HS-5 (cell line): ENCODE data around the gene NLRP10.
"Not testable (repeated sequence)": the region's sequence is repeated elsewhere in the genome, so short reads cannot be mapped to it uniquely, and the experiment has no call there.

Experiments used
- DNase-seq: peaks from one replicate; pipeline ENCODE4 v3.0.0-alpha.2; 2012; ENCODE audit warnings: low read depth

The NLRP10 gene, protein sequence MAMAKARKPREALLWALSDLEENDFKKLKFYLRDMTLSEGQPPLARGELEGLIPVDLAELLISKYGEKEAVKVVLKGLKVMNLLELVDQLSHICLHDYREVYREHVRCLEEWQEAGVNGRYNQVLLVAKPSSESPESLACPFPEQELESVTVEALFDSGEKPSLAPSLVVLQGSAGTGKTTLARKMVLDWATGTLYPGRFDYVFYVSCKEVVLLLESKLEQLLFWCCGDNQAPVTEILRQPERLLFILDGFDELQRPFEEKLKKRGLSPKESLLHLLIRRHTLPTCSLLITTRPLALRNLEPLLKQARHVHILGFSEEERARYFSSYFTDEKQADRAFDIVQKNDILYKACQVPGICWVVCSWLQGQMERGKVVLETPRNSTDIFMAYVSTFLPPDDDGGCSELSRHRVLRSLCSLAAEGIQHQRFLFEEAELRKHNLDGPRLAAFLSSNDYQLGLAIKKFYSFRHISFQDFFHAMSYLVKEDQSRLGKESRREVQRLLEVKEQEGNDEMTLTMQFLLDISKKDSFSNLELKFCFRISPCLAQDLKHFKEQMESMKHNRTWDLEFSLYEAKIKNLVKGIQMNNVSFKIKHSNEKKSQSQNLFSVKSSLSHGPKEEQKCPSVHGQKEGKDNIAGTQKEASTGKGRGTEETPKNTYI

DNA sequence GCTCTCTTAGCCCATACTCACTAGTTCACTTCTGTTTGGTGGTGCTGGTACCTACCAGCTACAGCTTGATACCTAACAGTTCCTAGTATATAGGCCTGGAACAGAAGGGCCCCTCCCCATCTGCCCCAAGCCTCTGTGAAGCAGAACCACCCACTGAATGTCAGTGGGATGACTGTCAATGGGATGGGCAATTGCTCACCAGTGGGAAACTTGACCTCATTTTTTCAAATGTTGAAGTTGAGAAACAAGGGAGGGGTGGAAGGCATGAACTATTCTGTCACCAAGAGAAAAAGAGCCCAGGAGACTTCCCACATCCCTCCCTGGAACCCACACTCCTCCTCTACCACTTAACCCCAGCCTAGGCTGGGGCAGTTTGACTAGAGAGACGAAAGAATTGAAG, at the start of gene NLRP10:
NLRP10 (minus strand) TSS at position 62 of the 400 bp plus-strand sequence. CDS start 1,952 bp downstream, outside the sequence.
- peak; percentile 80 for DNase-seq

DNA sequence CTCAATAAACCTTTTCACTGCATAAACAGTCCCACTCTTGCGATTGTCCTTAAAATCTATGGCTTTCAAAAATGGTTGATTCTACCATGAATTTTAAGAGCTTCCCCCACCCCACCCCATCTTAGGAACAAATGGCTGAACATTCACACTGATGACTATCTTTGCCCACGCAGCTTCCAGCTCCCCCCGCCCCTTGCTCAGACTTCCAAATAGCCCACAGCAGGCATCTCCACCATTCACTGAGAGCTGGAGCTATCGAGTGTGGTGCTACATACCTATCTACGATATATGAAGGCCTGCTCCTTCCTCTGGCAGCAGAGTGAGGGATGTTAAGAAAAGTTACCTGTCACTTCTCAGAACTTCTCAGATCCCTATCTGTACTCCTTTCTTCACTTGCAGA, 48.6 kb upstream of the NLRP10 start:
- DNase-seq, result no peak

DNA sequence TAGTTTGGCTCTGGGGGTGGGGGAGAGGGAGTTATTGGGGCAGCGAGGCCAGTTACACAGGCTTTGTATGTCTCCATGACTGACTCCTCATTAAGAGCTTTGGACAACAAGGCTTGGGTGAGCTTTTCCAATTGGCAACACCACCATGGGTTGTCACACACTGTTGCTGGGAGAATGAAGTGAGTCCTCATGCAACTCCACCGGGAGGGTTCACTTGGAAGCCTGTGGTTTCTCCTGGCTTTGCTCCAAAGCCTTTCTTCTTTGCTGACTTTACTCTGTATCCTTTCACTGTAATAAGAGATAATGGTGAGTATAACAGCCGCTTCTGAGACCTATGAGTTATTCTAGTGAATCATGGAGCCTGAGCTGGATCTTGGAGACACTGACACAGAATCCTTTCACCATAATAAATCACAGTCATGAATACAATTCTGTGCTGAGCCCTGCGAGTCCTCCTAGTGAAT, 46.8 kb upstream of the NLRP10 start:
- DNase-seq, result peak; percentile 92

DNA sequence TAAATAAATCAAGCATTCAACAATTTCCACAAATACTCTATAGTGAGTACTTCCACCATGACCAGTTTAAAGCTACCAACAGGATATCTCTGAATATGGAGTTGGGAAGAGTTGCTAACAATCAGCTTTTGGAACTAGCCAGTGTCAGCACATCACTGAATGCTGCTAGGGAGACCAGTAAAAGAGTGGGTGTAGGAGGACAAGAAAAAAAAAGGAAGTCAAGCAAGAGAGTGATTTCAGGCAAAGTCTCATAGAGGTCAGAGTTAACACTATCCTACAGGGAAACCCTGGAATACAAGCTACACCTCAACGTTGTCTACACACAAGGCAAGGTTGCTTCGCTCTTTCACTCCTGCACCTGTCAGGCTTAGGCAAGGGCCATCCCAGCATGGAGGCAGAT, 46.1 kb upstream of the NLRP10 start:
- DNase-seq, result no peak

DNA sequence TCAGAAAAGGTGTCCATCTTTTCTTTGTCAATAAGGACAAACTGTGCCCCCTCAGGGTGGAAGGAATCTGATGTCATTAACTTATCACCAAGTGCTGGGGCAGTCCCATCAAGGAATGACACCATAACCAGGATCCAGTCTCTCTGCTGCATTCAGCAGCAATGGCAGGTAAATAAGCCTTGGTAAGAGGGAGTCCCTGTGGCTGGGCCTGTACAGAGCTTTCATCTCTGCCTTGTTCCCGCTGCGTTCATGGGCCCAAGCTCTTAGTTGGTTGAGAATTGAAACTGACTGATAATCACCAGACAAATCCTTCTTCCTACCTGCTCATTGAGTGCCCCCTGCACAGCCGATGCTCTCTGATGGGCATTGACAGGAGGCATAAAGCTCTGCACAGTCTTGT, 44.6 kb upstream of the NLRP10 start:
- DNase-seq, result no peak

DNA sequence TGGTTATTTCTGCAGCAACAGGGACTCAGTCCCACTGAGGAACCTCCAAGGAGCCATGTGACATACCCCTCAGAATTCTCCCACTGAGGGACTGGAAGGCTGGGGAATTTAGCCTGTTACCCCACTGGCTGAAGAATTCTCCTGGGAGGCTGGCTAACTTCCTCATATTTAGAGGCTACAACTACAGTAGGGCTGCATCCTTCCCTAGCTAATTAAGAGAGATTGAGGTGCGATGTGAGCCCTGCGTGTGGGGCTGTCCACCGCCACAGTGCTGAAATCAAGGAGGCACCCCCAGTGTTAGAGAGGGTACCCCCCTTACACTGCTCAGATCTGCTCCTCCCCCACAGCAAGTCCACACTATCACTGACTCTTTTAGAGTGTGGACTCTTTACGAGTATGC, 43.0 kb upstream of the NLRP10 start:
- no peak for DNase-seq

DNA sequence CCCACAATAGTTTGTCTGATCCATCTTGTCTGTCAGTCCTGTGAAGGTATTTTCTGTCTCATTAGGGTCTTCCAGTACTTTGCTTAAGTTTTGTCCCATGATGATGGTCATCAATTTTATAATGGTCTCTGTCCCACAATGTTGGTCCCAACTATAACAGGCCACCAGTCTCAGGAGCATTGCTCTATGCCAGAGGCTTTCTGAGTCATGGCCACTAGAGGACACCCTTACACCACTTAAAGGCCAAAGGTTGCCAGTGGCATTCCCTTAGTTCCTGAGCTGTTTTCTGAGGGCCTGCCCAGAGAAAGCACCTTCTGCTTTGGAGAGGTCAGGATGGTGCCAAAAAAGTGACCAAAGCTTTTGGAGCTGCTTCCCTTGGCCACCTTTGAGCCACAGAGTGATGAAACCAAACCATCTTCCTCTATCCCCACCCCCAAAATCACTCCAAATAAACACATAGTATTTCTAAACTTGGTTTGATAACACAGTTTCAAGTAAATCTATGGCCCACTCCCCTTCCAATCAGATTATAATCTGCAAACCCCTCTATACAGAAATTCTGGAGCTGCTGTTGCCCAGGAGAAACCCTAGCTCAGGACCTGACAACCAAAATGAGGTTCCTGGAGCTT, 41.2 kb upstream of the NLRP10 start:
- peak; percentile 45 for DNase-seq

DNA sequence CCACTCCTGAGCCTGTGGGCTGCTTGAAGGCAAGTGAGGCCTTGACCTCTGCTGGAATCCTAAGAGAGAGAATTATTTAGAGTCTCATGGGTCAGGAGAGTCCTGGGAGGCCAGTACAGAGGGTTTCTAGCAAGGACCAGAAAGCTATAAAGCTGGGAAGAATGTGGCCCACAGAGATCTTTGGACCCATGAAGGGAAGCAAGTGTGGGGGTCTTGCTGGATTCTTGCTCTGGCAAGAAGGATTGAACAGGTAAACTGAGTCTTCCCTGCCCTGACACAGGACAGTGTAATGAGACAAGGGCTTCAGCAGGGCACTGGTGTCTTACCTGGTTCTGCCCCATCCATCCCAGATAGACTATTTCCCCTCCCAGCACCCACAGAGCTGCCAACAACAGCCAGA, 40.3 kb upstream of the NLRP10 start:
- DNase-seq, result no peak

DNA sequence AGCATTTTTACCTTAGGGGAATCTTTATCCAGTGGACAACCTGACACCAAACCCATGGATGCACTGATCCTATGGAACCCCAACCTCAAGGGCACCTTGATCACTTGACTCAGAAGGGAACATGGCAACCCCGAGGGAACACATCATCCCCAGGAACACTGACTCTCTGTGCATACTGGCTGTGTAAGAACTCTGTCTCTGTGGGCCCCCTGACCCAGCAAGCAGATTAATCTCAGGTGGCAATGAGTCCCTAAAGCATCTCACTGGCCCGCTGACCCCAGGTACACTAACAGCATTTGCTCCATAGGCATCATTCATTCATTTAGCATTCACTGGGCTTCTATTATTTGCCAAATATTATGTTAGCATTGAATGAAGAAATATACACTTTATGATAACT, 38.8 kb upstream of the NLRP10 start:
- no peak for DNase-seq

DNA sequence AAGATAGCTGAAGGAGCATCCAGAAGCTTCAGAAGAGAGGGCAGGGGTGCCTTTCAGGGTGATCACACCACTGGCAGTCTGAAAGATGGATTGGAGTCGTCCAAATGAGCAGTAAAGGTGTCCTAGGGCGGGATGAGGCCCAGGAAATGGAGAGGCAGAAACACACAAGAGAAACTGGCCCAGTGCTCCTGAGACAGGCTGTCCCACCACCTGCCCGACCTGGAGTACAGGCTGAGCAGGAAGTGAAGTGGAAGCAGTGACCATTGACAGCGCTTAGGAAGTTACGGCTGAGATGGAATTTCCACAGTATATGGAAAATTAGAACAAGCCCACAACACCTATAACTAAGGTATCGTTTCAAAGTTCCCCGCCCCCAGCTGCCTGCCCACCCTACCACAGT, 37.9 kb upstream of the NLRP10 start:
- no peak for DNase-seq

DNA sequence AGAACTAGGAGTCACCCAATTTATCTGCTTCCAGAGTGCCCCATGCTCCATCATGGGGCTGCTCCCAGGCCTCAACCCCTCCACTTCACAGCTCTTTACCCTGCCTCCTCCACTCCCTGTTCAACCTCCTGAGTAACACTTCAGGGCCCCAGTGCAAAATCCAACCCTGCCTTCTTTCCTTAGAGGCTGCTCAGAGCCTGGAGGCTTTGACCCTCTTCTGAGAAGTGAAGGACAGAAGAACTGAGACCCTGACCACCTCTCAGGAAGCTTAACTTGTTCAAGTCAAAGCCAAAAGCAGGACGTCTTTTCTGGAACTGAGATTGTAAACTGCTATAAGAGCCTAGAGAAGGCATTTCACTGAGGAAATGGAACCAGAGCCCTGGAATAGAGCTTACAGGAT, 37.4 kb upstream of the NLRP10 start:
- no peak for DNase-seq

DNA sequence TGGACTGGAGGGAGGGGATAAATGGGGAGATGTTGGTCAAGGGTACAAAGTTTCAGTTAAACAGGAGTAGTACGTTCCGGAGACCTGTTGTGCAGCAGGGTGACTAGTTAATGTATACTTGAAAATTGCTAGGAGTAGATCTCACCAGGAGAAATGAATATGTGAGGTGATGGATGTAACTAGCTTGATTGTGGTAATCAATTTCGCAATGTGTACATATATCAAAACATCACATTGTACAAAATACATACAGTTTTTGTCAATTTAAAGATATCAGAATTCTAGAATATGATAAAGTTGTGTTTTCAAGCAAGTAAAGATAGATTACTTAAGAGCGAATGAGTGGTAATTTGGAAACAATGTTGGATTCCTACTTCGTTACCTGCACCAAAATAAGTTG, 35.1 kb upstream of the NLRP10 start:
- no peak for DNase-seq

DNA sequence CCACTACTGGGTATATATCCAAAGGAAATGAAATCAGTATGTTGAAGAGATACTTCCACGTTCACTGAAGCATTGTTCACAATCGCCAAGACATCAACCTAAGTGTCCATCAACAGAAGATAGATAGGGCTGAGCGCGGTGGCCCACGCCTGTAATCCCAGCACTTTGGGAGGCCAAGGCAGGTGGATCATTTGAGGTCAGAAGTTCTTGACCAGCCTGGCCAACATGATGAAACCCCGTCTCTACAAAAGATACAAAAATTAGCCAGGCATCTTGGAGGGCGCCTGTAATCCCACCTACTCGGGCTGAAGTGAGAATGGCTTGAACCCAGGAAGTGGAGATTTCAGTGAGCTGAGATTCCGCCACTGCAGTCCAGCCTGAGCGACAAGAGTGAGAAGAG, 34.5 kb upstream of the NLRP10 start:
- no peak for DNase-seq

DNA sequence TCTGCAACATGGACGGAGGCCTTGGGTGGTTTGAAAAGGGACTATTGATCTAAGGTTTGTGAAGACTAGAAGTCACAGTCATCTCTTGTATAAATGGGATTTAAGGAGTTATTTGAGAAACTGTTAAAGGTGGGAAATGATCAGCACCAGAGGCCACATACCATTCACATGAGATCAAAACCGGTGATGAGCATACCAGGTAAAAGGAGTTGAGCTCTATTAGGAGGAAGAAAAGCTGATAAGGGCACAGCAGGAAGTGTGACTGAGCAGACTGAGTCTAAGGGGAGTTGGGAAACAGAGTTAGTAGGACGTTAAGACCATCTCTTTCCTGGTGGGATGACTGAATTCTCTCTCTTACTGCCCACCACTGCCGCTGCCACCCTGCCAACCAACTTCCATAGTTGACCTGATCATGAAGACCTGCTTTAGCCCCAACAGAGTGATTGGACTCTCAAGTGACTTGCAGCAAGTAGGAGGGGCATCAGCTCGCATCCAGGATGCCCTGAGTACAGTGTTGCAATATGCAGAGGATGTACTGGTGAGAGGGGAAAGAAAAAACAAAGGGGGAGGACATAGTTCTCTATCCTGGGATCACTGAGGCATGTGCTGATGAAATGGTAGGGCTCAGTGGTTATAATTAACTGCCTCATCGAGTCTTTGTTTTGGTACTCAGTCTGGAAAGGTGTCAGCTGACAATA, 29.5 kb upstream of the NLRP10 start:
- no peak for DNase-seq

DNA sequence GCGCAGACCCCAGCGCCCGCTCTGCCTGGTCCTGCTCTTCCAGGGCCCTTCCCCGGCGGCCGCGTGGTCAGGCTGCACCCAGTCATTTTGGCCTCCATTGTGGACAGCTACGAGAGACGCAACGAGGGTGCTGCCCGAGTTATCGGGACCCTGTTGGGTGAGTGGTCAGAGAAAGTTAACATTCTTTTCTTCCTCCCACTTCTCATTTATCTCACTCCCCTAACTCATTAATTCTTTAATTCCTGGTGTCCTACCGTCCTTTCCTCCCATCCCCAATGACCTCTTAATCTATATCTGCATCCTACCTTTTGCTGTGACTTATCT, 22.3 kb upstream of the NLRP10 start:
- DNase-seq, result not testable (repeated sequence)

DNA sequence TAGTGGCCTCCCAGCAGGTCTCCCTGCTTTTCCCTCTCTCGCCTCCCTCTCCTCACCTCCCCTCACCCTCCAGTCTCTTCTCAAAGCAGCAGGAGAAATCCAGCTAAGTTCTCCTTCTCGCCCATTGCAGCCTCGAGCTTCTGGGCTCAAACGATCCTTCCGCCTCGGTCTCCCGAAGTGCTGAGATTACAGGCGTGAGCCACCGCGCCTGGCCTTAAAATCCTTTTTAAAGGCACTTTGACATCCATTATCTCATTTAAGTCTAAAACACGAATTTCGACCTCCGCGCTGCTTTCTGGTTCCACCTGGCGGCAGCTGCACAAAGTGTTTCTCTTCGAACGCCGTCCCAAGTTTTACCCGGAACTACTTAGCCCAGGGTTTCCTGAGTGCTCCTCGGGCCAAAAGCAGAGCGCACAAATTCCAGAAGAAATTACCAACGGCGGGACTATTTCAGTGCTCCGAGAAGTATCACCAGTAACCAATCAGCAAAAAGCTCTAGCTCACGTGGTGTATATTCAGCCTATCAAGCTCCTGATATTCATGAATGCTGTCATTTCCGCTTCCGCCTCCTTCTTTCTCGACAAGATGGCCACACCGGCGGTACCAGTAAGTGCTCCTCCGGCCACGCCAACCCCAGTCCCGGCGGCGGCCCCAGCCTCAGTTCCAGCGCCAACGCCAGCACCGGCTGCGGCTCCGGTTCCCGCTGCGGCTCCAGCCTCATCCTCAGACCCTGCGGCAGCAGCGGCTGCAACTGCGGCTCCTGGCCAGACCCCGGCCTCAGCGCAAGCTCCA, 21.7 kb upstream of the NLRP10 start, which contains the start of gene EIF3F:
EIF3F (plus strand) TSS at position 570 of the 792 bp plus-strand sequence; CDS start at position 586, 16 bp downstream.
- DNase-seq, result peak; percentile 99

DNA sequence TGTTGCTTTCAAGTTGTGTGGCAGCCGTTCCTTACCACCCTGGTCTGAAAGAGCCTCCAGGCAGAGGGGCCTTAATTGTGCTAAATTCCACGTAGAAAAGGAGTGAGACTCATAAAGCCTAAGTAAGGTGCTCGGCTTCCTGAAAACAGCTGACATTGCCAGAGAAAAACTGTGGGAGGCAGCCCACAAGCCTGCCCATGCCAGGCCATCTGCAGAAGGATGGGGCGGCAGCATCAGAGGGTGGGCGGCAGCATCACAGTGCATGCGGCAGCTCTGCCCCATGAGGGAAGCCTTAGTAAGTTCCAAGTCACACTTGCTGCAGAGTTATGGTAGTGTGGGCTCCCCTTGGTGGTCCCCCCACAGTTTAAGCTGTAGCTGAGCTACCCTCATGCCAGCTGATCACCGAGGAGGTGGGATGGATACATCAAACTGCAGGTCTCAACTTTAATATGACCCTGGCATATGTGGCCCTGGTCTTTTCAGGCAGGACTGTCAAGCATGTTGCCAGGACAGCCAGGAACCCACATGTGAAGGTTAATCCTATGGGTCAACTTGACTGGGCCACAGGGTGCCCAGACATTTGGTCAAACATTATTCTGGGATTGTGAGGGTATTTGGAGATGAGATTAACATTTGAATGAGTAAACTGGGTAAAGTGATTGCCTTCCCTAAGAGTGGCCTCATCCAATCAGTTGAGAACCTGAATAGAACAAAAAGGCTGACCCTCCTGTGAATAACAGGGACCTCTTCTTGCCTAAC, 18.8 kb upstream of the NLRP10 start:
- no peak for DNase-seq

DNA sequence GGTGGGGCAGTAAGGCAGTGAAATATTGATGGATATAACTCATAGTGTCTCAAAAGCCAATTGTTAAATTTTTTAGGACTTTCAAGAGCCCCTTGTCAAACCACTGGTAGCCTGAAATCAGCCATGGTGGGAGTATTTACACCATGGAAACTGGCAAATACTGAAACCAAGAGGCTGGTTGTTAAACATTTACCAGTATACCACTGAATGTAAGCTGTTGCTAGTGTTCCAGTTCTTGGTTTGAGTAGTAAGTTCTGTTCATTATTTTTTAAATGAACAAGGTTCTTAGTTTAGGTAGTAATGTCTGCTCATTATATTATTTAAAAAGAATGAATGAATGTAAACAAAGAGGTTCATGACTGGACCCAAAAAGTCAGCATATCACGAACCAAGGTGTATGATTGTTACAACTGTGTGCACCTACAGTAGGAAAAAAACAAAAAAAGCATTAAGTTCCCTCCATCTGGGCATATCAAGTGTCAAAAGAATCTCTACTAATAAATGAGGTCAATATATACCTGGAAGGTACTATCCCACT, 17.4 kb upstream of the NLRP10 start:
- no peak for DNase-seq

DNA sequence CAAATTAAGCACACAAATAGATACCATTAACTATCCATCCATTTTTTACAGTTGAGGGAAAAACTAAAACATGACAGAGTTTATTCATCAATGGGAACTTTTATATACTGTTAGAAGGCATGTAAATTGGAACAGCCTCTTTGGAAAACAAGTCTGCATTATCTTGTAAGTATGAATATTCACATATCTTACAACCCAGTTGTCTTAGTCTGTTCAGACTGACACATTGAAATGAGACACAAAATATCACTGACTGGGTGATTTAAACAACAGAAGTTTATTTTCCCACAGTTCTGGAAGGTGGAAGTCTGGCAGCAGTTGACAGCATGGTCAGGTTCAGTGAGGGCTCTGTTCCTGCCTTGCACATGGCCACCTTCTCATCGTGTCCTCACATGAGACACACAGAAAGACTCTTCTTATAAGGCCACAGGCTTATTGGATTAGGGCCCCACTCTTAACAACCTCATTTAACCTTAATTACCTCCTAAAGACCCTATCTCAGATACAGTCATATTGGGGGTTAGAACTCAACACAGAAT, 16.4 kb upstream of the NLRP10 start:
- DNase-seq, result no peak

DNA sequence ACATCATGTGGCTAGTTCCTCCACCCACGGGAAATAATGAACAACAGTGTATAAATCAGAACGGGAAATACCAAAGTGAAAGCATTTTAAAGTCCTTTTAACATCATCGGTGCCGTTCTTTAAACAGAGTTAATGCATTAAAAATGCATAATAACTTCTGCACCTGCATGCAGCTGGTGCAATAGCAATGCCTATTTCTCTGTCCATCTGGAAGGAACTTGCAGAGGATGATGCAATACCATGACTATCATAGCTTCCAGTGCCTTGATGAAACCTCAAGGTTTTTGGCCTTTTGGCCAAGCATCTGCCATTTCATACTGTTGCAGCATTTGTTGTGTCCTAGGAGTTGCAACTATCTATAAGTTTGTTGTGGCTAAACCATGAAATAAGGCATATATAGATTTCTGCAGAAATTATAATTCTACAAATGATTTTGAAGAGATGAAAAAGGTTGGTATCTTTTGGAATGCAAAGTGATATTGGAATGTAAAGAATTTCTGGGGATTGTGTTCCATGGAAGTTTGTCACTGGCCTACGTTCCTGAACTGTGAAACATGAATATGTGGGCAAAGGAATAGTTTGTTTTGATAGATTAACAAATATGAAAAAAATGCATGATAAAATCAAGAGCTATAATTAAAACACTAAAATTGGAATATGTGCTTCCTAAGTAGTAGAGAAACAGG, 12.1 kb upstream of the NLRP10 start:
- DNase-seq, result peak; percentile 96
